Ovary (tissue), 3 donors: ENCODE data around the gene GDF7.

Experiments used
- CTCF ChIP-seq, 3 donors: fragments of 450-650 bp in 2 of 3; fragments of 200-600 bp in 1 of 3; IDR thresholded peaks; one replicate each; pipeline versions ENCODE4 v1.5.1 to v1.8.0; 2016 to 2022; ENCODE audit warnings: antibody characterized with exemption in 3 of 3, mild to moderate bottlenecking in 1 of 3
- EP300 ChIP-seq: sonication (generic); formaldehyde crosslinking; IDR thresholded peaks from one replicate; pipeline ENCODE4 v1.6.1; 2017; ENCODE audit warnings: antibody characterized with exemption
- donor health status: DM: no; HTN: no; CAD: no.

GRCh38 chr2:20623741-20624155, 43.2 kb upstream of the GDF7 start:
- TF ChIP-seq CTCF (IDR thresholded peaks at IDR 0.05) (no peak), EP300 (no peak)
